Measurements from ENCODE around the gene ASCL5.

- TF ChIP-seq PRDM15 (CRISPR knock-in tag; IDR thresholded peaks at IDR 0.05) (no peak), SIX5 (IDR thresholded peaks at IDR 0.05; ENCODE audit: low read depth, low read length, severe bottlenecking) (no peak), TAF1 (IDR thresholded peaks at IDR 0.05; ENCODE audit: borderline replicate concordance, low read depth, low read length) (no peak), USF2 (IDR thresholded peaks at IDR 0.05; ENCODE audit: borderline replicate concordance, low read depth, low read length) (no peak), NBN (IDR thresholded peaks at IDR 0.05) (no peak), EGR1 (IDR thresholded peaks at IDR 0.05; ENCODE audit: borderline replicate concordance in 1 of 2, low read depth in 2 of 2, low read length in 2 of 2) (no peak), CTCF (IDR thresholded peaks at IDR 0.05 in 2 of 3, conservative IDR thresholded peaks at IDR 0.05 in 1 of 3; ENCODE audit: control insufficient read depth in 2 of 3, extremely low read depth in 1 of 3, insufficient read depth in 1 of 3, low read depth in 3 of 3, low read length in 3 of 3) (no peak), POLR2AphosphoS5 (IDR thresholded peaks at IDR 0.05; ENCODE audit: low read length) (no peak), ETV6 (conservative IDR thresholded peaks at IDR 0.05 in 1 of 2, IDR thresholded peaks at IDR 0.05 in 1 of 2; ENCODE audit: borderline replicate concordance in 1 of 2, low read depth in 1 of 2) (no peak)
Observed at GRCh38 chr1:201137579-201138310, 10.8 kb upstream of the ASCL5 start.
